Spleen (tissue), 7 donors: ENCODE results near the gene SPATA31C1.

ENCODE experiments used
- CTCF ChIP-seq, 11 experiments: fragments of 200-600 bp in 7 of 11; fragments of 450-650 bp in 4 of 11; sonication (generic) in 4 of 11; IDR thresholded peaks in 8 of 11; conservative IDR thresholded peaks in 3 of 11; 1 replicate in 7 of 11; 2 replicates in 4 of 11; pipeline versions ENCODE4 v1.4.0 to v1.8.0; 2016 to 2021; ENCODE audit warnings: antibody characterized with exemption in 11 of 11, inconsistent platforms in 4 of 11, mild to moderate bottlenecking in 1 of 11
- POLR2A ChIP-seq, 3 donors: fragments of 450-650 bp; IDR thresholded peaks; one replicate each; pipeline ENCODE4 v1.5.1; 2017; ENCODE audit warnings: antibody characterized with exemption in 3 of 3, mild to moderate bottlenecking in 1 of 3
- POLR2AphosphoS5 ChIP-seq, 3 donors: sonication (generic); formaldehyde crosslinking; IDR thresholded peaks; one replicate each; pipeline ENCODE4 v1.5.1; 2017; ENCODE audit warnings: antibody characterized with exemption in 3 of 3
- donor health status: DM: no; HTN: no; CAD: no; lungs with moderate emphysema.
- donor health status: DM: no; HTN: no; CAD: no.
- donor health status: DM: no; HTN: no; CAD: no.

GRCh38 chr9:87878989-87879511 lies 38.7 kb upstream of the SPATA31C1 start:
- no peak for TF ChIP-seq CTCF (IDR thresholded peaks at IDR 0.05 in 8 of 11, conservative IDR thresholded peaks at IDR 0.05 in 3 of 11)
- TF ChIP-seq POLR2A (IDR thresholded peaks at IDR 0.05) = no peak
- TF ChIP-seq POLR2AphosphoS5 (IDR thresholded peaks at IDR 0.05) = no peak
